PC-9 (cell line): ENCODE results near the gene UBA1. TPM values are rescaled to one million over a fixed set of nuclear protein-coding genes. Genes with fewer than 3 reads are reported as not detected.

Experiments
- BruUV-seq: library from RNA; stranded (reverse); fragments of 400-500 nt; replicated peaks from 2 replicates; lab custom pipeline; 2021; lab: Mats Ljungman, UMichigan
- CTCF ChIA-PET: fragments of 300-600 bp; sonication (Branson Sonifier 250); formaldehyde crosslinking; loops from one replicate; lab custom pipeline; 2022; ENCODE audit warnings: antibody characterized with exemption; lab: Charles Lee
- POLR2A ChIA-PET: fragments of 300-600 bp; sonication (Branson Sonifier 250); formaldehyde crosslinking; loops from one replicate; lab custom pipeline; 2022; ENCODE audit warnings: antibody characterized with exemption; ENCODE audit not compliant: unreplicated experiment; lab: Charles Lee
- DNase-seq, 2 experiments: peaks; one replicate each; pipeline versions ENCODE4 v3.0.0 to v3.0.0-alpha.2; 2015 to 2022; ENCODE audit warnings: mixed read lengths in 1 of 2
- H2AFZ ChIP-seq: fragments of 200-600 bp; sonication (generic); 2 replicates; pipeline ENCODE4 v1.8.1; 2017; ENCODE audit warnings: antibody characterized with exemption
- H3F3A ChIP-seq: fragments of 200-600 bp; sonication (generic); 2 replicates; pipeline ENCODE4 v1.8.1; 2017; ENCODE audit warnings: antibody characterized with exemption, mild to moderate bottlenecking, low read depth; ENCODE audit not compliant: insufficient read depth
- H3K27ac ChIP-seq: fragments of 200-600 bp; sonication (generic); 2 replicates; pipeline ENCODE4 v1.6.1; 2016; ENCODE audit warnings: mixed run types
- H3K27me3 ChIP-seq: fragments of 200-600 bp; sonication (generic); 2 replicates; pipeline ENCODE4 v1.6.1; 2016; ENCODE audit warnings: low read depth, mixed run types; ENCODE audit not compliant: insufficient read depth
- H3K36me3 ChIP-seq: fragments of 200-600 bp; sonication (generic); 2 replicates; pipeline ENCODE4 v1.6.1; 2016; ENCODE audit warnings: low read depth, mixed run types
- H3K4me1 ChIP-seq: fragments of 200-600 bp; sonication (generic); replicated peaks from 2 replicates; pipeline ENCODE4 v1.6.1; 2016; ENCODE audit warnings: mixed run types; ENCODE audit not compliant: insufficient read depth
- H3K4me2 ChIP-seq: fragments of 200-600 bp; sonication (generic); 2 replicates; pipeline ENCODE4 v1.6.1; 2017; ENCODE audit warnings: mixed run types
- H3K4me3 ChIP-seq: fragments of 200-600 bp; sonication (generic); 2 replicates; pipeline ENCODE4 v1.6.1; 2016; ENCODE audit warnings: mixed run types
- H3K79me2 ChIP-seq: fragments of 200-600 bp; sonication (generic); 2 replicates; pipeline ENCODE4 v1.6.1; 2017; ENCODE audit warnings: low read depth, mixed run types
- H3K9me2 ChIP-seq: fragments of 200-600 bp; sonication (generic); 2 replicates; pipeline ENCODE4 v1.8.1; 2017; ENCODE audit warnings: mild to moderate bottlenecking; ENCODE audit not compliant: insufficient read depth
- H3K9me3 ChIP-seq: fragments of 200-600 bp; sonication (generic); 2 replicates; pipeline ENCODE4 v1.8.1; 2016; ENCODE audit warnings: low read depth; ENCODE audit not compliant: insufficient read depth
- H4K20me1 ChIP-seq: fragments of 200-600 bp; sonication (generic); 2 replicates; pipeline ENCODE4 v1.8.1; 2017; ENCODE audit not compliant: insufficient read depth
- EZH2 ChIP-seq: fragments of 200-600 bp; sonication (generic); IDR thresholded peaks from 2 replicates; pipeline ENCODE4 v1.8.0; 2017; ENCODE audit warnings: antibody characterized with exemption, low read depth
- intact Hi-C: fragments of 100-400 bp; cut with micrococcal nuclease; formaldehyde crosslinking; loops from one replicate; pipeline ENCODE4 v1.10.0; 2022; ENCODE audit not compliant: unreplicated experiment
- total RNA-seq: library from RNA; stranded (reverse); gene quantifications from 2 replicates; pipeline ENCODE4 v1.2.3, GENCODE V29; 2021
- TF ChIP-seq, protein P1 (sequence below): fragments of 200-600 bp; sonication (generic); conservative IDR thresholded peaks from 2 replicates; pipeline ENCODE4 v1.6.1; 2017; ENCODE audit warnings: mixed run types, antibody characterized with exemption, mild to moderate bottlenecking, moderate library complexity

UBA1 gene
- total RNA-seq, 1 experiment from 2014 or later: 126 TPM

DNA sequence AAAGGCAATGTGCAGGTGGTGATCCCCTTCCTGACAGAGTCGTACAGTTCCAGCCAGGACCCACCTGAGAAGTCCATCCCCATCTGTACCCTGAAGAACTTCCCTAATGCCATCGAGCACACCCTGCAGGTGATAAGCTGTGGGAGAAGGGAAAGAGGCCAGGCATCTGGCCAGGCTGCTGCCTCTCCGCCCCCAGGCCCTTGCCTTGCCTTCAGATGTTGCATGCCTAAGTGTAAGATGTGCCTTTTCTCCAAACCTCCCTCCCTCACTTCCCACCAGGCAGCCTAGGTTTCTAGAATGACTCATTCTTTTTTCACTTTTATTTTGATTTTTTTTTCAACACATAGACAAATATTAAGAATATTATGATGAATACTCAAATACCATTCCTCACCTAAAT is 12.7 kb downstream of the UBA1 start:
- POLR2A ChIA-PET: interaction anchor here (0.6 to 0.7 kb wide), 2 partner anchors 12 to 44 kb away, joined by 7 to 23 read pairs; no protein-coding TSS in a partner anchor

DNA sequence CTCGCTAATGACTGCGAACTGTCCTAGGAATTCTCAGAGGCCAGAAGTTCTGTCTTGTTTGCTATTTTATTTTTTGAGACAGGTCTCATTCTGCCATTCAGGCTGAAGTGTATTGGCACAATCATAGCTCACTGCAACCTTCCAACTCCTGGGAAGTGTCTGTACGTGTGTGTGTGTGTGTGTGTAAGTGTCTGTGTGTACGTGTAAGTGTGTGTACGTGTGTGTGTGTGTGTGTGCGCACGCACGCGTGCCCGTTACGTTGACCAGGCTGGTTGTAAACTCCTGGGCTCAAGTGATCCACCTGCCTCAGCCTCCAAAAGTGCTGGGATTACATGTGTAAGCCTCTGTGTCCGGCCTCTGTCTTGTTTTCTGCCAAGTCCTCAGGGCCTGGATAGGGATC is 14.5 kb downstream of the UBA1 start:
- BruUV-seq: no TSS peak
- Histone ChIP-seq H4K20me1 (no peaks in the 10 kb centered on the region), H3K4me1 (no peaks in the 10 kb centered on the region), H3K9me3 (no peaks in the 10 kb centered on the region), H3K27ac (no peak overlapping the region), H3K4me3 (no peak overlapping the region), H3K27me3 (no peaks in the 10 kb centered on the region), H2AFZ (no peak overlapping the region), H3K4me2 (no peak overlapping the region), H3K36me3 (no peaks in the 10 kb centered on the region), H3K9me2 (no peaks in the 10 kb centered on the region), H3K79me2 (no peaks in the 10 kb centered on the region), H3F3A (no peaks in the 10 kb centered on the region)
- no peak for TF ChIP-seq EZH2
- CTCF ChIA-PET: no interaction called here
- POLR2A ChIA-PET: interaction anchor here (0.6 to 0.7 kb wide), 2 partner anchors 14 to 37 kb away, joined by 4 to 6 read pairs; no protein-coding TSS in a partner anchor
- intact Hi-C loops: no loop called here
- DNase-seq: no peak

More for the DNA sequence above, 12.7 kb downstream of the UBA1 start:
- Histone ChIP-seq H3K27me3 (no peaks in the 10 kb centered on the region), H3K36me3 (no peaks in the 10 kb centered on the region), H3K9me3 (no peaks in the 10 kb centered on the region), H2AFZ (no peak overlapping the region), H3K79me2 (no peaks in the 10 kb centered on the region), H3K27ac (no peak overlapping the region), H4K20me1 (no peaks in the 10 kb centered on the region), H3K4me3 (no peak overlapping the region), H3K4me2 (no peak overlapping the region), H3K4me1 (no peaks in the 10 kb centered on the region), H3F3A (no peaks in the 10 kb centered on the region), H3K9me2 (no peaks in the 10 kb centered on the region)
- intact Hi-C loops: no loop called here
- TF ChIP-seq, protein P1, sequence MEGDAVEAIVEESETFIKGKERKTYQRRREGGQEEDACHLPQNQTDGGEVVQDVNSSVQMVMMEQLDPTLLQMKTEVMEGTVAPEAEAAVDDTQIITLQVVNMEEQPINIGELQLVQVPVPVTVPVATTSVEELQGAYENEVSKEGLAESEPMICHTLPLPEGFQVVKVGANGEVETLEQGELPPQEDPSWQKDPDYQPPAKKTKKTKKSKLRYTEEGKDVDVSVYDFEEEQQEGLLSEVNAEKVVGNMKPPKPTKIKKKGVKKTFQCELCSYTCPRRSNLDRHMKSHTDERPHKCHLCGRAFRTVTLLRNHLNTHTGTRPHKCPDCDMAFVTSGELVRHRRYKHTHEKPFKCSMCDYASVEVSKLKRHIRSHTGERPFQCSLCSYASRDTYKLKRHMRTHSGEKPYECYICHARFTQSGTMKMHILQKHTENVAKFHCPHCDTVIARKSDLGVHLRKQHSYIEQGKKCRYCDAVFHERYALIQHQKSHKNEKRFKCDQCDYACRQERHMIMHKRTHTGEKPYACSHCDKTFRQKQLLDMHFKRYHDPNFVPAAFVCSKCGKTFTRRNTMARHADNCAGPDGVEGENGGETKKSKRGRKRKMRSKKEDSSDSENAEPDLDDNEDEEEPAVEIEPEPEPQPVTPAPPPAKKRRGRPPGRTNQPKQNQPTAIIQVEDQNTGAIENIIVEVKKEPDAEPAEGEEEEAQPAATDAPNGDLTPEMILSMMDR: no peak
- no TSS peak for BruUV-seq
- CTCF ChIA-PET: no interaction called here
- no peak for DNase-seq

DNA sequence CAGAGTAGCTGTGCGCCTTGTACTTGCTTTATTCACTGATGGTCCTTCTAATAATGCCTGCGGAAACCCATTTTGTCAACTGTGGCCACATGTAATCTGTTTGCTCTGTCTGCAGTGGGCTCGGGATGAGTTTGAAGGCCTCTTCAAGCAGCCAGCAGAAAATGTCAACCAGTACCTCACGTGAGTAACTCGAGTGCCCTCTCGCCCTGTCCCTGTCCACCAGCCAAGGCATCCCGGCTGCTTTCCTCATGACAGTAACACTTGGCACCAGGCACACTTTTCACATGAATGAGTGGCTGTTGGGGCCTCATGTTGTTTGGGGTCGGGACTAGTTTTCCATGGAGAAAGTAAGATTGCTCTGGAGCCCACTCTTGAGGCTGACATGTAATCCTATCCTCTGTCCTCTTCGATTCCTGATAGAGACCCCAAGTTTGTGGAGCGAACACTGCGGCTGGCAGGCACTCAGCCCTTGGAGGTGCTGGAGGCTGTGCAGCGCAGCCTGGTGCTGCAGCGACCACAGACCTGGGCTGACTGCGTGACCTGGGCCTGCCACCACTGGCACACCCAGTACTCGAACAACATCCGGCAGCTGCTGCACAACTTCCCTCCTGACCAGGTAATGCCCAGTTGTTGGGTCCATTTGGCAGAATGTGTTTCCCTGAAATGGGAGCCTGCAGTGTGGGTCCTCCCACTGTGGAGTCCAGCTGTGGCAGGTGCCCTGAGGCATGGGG is 16.0 kb downstream of the UBA1 start:
- Histone ChIP-seq H2AFZ (no peak overlapping the region), H3K36me3 (no peaks in the 10 kb centered on the region), H3K4me3 (no peak overlapping the region), H3F3A (no peaks in the 10 kb centered on the region), H3K27ac (no peak overlapping the region), H4K20me1 (no peaks in the 10 kb centered on the region), H3K9me2 (no peaks in the 10 kb centered on the region), H3K4me2 (no peak overlapping the region), H3K4me1 (no peaks in the 10 kb centered on the region), H3K27me3 (no peaks in the 10 kb centered on the region), H3K79me2 (no peaks in the 10 kb centered on the region), H3K9me3 (no peaks in the 10 kb centered on the region)
- no peak for DNase-seq
- POLR2A ChIA-PET: no interaction called here
- no TSS peak for BruUV-seq
- intact Hi-C loops: no loop called here
- CTCF ChIA-PET: no interaction called here
- TF ChIP-seq EZH2: no peak
- TF ChIP-seq, protein P1: no peak
